IPS-NIHi7 (cell line): Measurements from ENCODE around the gene APOL1.
"Not testable (repeated sequence)": the region's sequence is repeated elsewhere in the genome, so short reads cannot be mapped to it uniquely, and the experiment has no call there.

Experiments used
- DNase-seq: peaks from one replicate; pipeline ENCODE4 v3.0.0; 2012; ENCODE audit warnings: mixed read lengths; ENCODE audit errors: extremely low spot score

The APOL1 gene, protein sequence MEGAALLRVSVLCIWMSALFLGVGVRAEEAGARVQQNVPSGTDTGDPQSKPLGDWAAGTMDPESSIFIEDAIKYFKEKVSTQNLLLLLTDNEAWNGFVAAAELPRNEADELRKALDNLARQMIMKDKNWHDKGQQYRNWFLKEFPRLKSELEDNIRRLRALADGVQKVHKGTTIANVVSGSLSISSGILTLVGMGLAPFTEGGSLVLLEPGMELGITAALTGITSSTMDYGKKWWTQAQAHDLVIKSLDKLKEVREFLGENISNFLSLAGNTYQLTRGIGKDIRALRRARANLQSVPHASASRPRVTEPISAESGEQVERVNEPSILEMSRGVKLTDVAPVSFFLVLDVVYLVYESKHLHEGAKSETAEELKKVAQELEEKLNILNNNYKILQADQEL

DNA sequence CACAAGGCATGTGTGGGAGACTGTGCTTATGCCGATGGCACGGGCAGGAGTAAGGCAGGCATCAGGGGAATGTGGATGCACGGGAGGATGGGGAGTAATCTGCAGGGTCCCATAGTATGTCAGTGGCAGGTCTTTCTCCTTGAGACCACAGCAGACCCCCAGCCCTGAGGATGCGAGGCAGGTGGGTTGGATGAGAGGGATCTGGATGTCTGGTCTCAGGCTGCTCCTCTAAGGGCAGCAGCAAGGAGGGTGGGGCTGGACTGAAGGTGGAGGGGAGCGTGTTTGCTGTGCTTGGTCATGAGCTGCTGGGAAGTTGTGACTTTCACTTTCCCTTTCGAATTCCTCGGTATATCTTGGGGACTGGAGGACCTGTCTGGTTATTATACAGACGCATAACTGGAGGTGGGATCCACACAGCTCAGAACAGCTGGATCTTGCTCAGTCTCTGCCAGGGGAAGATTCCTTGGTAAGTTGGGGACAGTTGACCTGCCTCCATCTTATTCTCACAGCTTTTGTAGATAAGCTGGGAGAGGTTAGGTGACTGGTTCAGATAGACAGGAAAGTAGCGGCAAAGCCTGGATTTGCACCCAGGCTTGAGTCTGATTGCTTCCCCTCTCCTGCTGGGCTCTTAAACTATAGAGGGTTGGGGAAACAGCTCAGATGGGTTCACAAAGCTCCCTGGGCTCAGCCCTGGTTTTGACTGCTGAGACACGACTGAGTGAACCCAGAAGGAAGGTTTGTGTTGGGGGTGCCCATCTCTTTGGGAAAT lies at the start of gene APOL1:
Gene APOL1 (plus strand): TSS at position 380 of the 769 bp plus-strand sequence. CDS start 1,823 bp downstream, outside the sequence.
- DNase-seq: no peak

DNA sequence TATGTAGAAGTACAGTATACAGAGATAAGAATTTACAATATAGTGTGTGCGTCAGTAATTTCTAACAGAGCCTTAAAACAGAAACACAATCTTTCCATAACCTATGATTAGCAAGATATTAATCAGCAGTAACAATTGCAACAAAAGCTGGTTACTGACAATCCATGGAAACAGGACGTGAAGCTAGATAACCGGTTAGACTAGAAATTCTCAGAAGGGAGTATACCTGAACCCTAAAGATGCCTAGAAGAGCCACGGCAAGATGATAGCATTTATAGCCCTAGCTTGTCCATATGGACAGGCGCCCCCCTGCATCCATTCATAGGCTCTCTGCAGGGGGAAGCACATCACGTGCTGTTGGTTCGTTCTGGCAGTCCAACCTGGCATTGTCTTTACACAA lies 49.5 kb upstream of the APOL1 start:
- DNase-seq: not testable (repeated sequence)

DNA sequence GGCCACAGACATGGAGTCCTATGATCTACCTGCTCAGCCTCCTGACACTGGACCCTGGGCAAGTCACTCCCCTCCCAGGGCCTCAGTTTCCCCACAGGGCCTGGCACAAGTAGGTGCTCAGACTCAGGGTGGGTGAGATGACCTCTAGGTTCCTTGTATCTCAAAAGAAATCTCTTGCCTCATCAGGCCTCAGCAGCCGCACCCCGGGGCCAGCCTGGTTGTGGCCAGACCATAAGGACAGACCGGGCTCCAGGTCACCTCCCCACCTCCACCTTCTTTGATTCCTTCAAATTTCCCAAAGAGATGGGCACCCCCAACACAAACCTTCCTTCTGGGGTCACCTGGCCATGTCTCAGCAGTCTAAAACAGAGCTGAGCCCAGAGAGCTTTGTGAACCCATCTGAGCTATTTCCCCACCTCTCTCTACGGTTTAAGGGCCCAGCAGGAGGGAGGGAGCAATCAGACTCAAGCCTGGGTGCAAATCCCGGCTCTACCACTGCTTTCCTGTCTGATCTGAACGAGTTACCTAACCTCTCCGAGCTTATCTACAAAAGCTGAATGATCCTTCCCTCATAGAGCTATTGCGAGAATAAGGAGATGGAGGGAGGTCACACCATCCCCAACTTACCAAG lies 48.8 kb upstream of the APOL1 start:
- no peak for DNase-seq

DNA sequence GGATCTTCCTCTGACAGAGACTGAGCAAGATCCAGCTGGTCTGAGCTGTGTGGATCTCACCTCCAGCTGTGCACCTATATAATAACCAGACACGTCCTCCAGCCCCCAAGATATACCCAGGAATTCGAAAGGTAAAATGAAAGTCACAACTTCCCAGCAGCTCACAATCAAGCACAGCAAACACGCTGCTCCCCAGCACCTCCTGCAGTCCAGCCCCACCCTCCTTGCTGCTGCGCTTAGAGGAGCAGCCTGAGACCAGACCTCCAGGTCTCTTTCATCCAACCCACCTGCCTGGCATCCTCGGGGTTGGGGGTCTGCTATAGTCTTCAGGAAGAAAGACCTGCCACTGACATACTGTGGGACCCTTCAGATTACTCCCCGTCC lies 48.3 kb upstream of the APOL1 start:
- no peak for DNase-seq

DNA sequence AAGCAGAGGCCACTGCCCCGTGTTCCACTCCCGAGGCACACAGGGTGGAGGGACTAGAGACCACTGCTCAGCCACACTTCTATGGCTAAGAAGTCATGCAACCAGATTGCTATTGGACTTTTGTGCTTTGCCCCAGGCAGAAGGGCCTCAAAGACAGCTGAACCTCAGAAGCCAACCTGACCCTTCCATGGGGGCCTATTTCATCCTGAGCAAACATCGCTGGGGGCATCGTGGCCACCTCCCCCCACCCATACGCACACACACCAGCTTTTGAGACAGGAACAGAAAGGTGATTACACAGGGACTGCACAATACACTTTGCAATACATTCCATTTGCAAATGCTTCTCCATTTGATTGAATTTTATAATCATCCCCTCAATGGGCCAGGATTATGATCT lies 47.4 kb upstream of the APOL1 start:
- not testable (repeated sequence) for DNase-seq

DNA sequence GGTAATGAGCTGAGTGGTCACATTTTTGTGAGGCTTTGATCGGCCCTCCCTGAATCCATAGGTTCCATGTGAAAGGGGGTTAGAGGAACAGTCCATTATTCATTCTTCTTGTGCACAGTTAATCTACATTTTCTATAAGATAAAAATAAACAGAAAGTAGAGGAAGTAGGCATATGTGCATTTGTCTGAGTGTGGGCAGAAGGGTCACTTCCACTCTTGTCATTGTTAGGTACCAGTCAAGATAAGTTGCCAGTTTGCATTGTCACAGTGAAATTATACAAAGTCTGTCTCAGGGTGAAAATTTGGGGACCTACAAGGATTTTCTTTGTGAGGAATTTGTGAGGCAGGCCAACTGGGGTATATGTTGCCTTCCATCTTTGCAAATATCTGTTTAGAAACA lies 46.7 kb upstream of the APOL1 start:
- no peak for DNase-seq

DNA sequence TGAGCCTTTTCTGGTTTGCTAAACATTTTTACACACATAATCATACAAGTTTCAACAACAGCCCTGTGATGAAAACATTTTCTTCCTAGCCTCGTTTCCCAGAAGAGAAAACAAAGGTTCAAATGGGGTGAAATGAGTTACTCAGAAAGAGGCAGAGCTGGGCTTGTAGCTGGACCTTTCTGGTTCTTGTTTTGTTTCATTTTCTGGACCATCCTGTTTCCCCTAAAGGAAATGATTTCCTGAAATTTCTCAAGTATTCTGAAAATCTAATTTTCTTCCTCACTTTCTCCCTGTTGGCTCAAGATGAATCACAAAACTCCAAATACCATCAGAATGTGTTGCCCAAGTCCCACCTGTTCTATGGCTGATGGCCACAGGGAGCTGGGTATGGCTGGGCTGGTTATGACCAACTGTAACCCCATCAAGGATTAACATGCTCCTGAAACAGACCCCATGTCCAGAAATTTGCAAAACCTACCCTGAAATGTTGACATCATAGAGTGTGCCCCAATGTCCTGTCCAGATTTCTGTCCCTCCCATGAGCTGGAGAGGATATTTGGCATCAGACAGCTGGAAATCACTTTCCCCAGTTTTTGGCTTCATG lies 44.7 kb upstream of the APOL1 start:
- DNase-seq: no peak

DNA sequence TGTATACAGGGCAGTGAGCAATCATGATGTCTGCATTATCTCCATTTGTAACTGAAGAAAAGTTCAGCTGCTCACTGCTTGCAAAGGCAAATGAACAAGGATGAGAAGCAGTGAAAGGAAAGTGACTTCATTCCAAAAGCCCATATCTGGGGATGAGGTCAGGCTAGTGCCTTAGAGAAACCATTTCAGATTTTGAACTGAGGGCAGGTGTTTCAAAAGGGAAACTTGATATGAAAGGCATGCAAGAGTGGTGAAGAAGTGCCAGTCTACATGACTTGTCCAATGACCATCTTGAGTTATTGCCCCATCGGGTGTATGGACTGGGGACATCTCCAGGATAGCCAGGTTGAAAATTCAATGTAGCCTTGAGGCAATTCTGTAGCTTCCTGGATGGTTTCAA lies 44.0 kb upstream of the APOL1 start:
- DNase-seq: no peak

DNA sequence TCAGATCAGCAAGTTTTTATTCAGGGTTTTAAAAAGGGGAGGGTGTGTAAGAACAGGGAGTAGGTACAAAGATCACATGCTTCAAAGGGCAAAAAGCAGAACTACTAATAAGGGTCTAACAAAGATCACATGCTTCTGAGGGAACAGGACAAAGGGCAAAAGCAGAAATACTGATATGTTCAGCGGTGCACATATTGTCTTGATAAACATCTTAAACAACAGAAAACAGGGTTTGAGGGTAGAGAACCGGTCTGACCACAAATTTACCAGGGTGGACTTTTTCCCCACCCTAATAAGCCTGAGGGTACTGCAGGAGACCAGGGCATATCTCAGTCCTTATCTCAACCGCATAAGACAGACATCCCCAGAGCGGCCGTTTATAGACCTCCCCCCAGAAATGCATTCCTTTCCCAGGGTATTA lies 43.4 kb upstream of the APOL1 start:
- DNase-seq: not testable (repeated sequence)

DNA sequence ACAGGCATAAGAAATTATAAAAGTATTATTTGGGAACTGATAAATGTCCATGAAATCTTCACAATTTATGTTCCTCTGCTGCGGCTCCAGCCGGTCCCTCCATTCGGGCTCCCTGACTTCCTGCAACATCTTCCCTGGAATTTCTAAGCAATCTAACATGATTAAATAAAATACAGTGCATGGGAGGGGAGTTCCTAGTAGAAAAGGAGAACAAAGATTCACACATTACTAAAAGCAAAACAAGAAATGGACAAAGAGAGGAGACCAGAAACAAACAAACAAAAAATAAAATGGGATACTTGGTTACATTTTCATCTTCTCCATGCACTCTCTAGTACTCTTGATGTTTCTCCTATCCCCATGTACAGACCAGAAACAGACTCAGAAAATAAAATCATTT lies 42.7 kb upstream of the APOL1 start:
- DNase-seq: no peak

DNA sequence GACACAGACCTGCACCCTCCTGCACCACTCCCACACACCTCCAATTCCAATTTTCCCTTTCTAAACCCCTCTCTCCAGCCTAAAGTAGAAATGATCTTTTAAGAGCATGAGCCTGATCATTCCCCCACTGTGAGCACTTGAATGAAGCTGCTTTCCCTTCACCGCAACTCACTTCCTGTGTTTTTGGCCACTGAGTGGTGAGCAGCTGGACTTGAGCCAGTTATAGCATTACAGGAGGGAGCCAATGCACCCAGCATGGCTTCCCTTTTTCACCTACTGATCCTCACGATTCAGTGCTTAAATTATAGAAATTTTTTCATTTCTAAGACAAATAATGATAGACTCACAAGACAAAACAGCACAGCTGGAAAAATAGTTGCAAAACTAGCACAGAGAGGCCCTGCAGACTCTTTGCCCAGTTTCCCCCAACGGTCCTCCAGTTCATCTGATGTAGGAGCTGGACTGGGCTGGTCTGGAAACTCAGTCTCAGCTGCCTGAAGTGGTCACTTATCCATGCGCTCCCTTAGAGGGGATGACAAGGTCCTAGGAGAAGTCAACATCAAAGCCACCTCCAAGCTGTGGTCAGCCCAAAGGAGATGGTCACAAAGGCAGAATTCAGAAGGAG lies 41.6 kb upstream of the APOL1 start:
- DNase-seq: no peak

DNA sequence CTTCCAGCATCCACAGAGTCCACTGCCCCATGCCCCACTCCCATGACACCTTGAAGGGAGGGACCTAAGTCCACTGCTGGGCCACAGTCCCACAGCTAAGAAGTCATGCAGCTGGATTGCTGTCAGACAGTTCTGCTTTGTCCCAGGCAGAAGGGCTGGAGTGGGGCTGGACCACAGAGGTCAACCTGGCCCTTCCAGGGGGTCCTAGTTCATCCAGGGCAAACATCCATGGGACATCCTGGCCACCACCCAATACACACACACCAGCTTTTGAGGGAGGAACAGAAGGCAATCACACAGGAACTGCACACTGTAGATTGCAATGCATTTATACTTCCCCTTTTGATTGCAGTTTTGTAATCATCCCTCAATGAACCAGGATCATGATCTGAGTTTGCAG lies 40.0 kb upstream of the APOL1 start:
- no peak for DNase-seq

DNA sequence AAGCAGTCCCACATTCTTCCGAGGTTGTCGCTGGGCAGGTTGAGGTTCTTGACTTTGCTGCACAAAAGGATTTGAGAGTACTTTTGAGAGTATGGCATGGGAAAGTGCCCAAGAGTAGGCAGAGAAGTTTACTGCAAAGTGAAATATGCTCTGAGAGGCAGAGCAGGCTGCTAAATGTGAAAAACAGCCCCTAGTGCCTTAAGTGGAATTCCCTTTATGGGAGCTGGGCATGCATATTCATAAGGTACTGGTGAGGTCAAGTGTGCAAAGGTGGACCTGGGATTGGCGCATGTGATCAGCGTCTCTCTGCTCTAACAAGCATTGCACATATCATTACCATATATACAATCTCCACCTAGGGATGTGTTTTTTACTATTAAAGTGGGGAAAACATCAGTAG lies 39.3 kb upstream of the APOL1 start:
- DNase-seq: no peak

DNA sequence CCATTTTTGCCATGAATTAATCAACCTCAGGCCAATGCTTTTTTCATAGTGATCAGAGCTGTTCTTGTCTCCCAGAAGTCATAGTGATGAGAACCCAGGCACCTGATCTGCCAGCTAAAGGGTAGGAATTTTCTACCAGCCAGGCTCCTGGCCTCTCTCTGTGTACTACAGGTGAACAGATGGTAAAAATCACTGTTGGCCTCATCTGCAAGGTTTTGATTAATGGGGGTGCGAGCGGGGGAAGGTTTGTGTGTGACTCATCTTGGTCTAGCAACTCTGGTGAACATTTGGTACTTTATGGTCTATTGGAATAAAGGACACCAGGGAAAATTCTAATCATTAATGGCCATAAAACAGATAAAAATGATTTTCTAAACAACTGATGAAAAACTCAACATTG lies 37.0 kb upstream of the APOL1 start:
- no peak for DNase-seq

DNA sequence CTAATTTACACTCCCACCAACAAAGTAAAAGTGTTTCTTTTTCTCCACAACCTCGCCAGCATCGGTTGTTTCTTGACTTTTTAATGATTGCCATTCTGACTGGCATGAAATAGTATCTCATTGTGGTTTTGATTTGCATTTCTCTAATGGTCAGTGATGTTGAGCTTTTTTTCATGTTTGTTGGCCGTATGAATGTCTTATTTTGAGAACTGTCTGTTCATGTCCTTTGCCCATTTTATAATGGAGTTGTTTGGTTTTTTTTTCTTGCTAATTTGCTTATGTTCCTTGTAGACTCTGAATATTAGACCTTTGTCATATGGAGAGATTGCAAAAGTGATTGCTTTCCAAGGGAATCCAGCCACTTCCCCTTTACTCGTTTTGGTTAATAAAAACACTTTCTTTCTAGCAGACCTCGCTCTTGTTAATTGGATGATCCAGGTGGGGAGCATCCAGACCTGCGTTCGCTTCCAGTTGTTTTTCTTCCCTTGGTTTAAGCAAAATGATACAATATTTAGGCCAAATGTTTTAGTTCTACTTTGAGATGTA lies 34.2 kb upstream of the APOL1 start:
- DNase-seq: no peak

DNA sequence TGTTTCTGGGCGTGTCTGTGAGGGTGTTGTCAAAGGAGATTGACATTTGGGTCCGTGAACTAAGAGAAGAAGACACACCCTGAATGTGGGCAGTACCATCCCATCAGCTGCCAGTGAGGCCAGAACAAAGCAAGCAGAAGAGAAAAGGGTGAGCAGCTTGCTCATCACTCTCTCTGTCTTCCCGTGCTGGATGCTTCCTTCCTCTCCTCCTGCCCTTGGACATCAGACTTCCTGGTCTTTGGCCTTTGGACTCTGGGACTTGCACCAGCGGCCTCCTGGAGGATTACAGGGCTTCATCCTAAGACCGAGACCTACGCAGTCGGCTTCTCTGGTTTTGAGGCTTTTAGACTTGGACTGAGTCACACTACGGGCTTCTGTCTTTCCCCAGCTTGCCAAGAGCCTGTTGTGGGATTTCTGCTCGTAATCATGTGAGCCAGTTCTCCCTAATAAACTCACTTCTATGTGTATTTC lies 32.4 kb upstream of the APOL1 start:
- no peak for DNase-seq

DNA sequence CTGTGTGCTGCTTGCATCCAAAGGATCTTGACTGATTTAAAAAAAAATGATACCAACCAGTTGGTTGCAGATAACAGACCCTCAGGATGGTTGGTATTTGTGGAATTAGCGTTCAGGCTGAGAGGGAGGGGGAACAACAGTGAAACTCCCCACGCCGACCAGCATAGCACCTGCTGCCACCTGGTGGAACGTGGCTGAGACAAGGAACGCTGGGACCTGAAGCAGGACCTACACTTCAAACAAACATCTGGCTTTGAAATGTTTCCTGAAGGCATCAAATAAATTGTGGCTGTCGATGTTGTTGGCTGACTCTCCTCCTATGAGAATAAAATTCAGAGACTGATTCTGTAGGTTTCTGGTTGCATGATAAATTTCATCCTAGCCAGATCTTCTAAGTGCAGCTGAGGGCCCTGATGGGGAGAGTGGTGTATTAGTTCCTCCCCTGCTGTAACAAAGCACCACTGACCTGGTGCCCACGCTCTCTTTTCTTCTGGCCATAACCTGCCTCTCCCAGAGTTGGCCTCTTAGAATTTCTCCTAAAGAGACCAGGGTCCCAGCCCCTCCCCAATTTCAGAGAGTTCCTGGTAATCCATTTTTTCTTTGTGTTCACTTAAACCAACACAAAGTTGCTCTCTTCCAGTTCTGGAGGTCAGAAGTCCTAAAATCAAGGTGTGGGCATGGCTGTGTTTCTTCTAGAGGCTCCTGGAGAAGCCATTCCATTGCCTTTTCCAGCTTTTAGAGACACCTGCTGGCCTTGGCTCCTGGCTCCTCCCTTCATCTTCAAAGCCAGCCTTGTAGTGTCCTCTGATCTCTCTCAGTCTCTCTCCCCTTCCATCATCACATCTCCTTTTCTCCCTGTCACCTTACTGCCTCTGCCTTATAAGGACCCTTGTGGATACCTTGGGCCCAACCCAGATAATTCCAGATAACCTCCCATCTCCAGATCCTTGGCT lies 30.9 kb upstream of the APOL1 start:
- peak; percentile 79 for DNase-seq

DNA sequence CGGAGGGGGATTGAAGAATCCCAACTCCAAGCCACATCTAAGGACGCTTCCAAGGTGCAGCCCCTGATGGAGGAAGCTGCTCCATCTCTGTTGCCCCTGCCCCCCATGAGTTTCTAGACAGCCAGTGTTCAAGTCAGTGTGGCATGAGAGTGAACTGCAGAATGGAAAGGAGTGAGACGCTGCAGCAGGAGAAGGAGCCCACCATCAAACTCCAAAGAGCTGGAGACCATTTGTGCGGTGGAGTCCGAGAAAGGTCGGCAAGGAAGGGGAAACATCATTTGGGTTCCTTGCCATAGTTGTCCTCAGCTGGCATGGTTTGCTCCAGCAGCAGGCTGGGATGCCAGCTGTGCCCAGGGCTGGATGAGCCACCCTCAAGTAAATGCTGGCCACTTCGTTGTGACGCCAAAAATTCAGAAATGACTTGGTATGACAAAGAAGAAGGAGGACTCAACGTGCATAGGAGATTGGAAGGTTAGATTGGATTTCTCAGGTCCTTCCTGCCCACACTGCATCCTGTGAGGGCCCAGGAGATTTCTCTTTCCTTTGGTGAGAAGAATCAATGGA lies 30.0 kb upstream of the APOL1 start:
- no peak for DNase-seq

DNA sequence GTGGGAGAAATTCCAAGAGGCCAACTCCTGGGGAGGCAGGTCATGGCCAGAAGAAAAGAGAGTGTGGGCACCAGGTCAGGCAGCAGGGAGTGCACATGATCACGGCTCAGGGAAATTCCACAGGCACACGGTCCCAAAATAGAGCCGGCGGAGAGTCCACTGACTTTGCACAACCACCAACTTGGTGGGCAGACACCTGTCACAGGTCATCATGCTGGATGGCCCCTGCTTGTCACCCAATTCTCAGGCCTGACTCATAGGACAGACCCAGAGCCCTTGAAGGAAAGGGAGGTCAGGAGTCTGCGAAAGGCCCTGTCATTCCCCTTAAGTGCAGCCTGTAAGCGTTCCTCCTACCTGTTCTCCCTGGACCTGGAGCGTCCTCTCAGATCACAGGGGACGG lies 29.4 kb upstream of the APOL1 start:
- no peak for DNase-seq

DNA sequence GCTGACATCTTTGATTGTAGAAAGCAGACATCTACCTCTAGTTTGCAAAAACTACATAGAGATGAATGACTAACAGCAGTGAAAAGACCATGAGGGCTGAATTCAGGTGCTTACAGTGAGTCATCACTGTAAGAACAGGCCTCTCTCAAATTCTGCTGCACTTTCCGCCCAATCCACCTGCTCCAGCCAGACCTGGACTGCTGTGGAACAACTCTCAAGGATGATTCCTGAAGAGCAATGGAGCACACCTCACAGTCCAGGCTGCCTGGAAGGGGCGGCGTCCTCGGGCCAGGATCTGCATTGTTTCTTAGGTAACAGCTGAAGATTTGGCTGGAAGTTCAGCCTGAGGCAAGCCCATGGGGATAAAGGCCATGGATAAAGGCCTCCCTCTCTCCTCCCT lies 28.7 kb upstream of the APOL1 start:
- no peak for DNase-seq
